Ovary (tissue), 9 donors: Measurements from ENCODE around the gene FPR3. TPM values are rescaled to one million over a fixed set of nuclear protein-coding genes. Genes with fewer than 3 reads are reported as not detected.
A peak's percentile ranks its signal among the peaks of the same experiment; 100 is the strongest.

Experiments used
- DNase-seq, 5 donors: peaks; one replicate each; pipeline ENCODE4 v3.0.0-alpha.2; 2019 to 2020
- H3K27ac ChIP-seq, 2 donors: fragments of 200-600 bp; one replicate each; pipeline versions ENCODE4 v1.5.1 to v1.8.0; 2019 to 2022
- H3K27me3 ChIP-seq: fragments of 200-600 bp; one replicate; pipeline ENCODE4 v1.8.0; 2022
- H3K36me3 ChIP-seq: fragments of 200-600 bp; sonication (generic); one replicate; pipeline ENCODE4 v1.5.1; 2019
- H3K4me1 ChIP-seq: one replicate; pipeline ENCODE4 v1.8.1; 2013; ENCODE audit warnings: mild to moderate bottlenecking, moderate library complexity; ENCODE audit not compliant: insufficient read depth
- H3K4me3 ChIP-seq: fragments of 200-600 bp; sonication (generic); one replicate; pipeline ENCODE4 v1.5.1; 2017
- H3K9me3 ChIP-seq, 2 donors: fragments of 200-600 bp in 1 of 2; sonication (generic) in 1 of 2; one replicate each; pipeline versions ENCODE4 v1.5.1 to v1.8.1; 2013 to 2019; ENCODE audit warnings: mild to moderate bottlenecking in 1 of 2, moderate library complexity in 1 of 2
- CTCF ChIP-seq, 3 donors: fragments of 450-650 bp in 2 of 3; fragments of 200-600 bp in 1 of 3; IDR thresholded peaks; one replicate each; pipeline versions ENCODE4 v1.5.1 to v1.8.0; 2016 to 2022; ENCODE audit warnings: antibody characterized with exemption in 3 of 3, mild to moderate bottlenecking in 1 of 3
- EP300 ChIP-seq: sonication (generic); formaldehyde crosslinking; IDR thresholded peaks from one replicate; pipeline ENCODE4 v1.6.1; 2017; ENCODE audit warnings: antibody characterized with exemption
- POLR2A ChIP-seq: fragments of 450-650 bp; IDR thresholded peaks from one replicate; pipeline ENCODE4 v1.6.1; 2017; ENCODE audit warnings: antibody characterized with exemption, mild to moderate bottlenecking, moderate library complexity
- WGBS, 3 donors: extraction: QIAGEN DNeasy Blood & Tissue Kit in 1 of 3; methylation state at CpG; one replicate each; pipeline versions ENCODE4 v1.1.5 to v1.1.7; 2013 to 2017; 5-methylcytosine and 5-hydroxymethylcytosine counted together
- intact Hi-C, 4 donors: fragments of 100-400 bp; cut with DNase I; formaldehyde crosslinking; loops; one replicate each; pipeline versions ENCODE4 v1.11.0 to v1.15.1; 2022 to 2023
- polyA plus RNA-seq, 2 donors: library from polyadenylated mRNA; stranded (reverse); fragments of 200-250 nt in 1 of 2; fragments of 350-450 nt in 1 of 2; fragmentation: Illumina TruSeq in 1 of 2; extraction: RNeasy Lipid Tissue Mini Kit (QIAGEN cat#74804) in 1 of 2; gene quantifications; one replicate each; pipeline ENCODE4 v1.2.3, GENCODE V29; 2013 to 2014
- total RNA-seq, 7 donors: library from RNA; depleted of rRNA in 2 of 7; stranded (reverse); fragments of >200 nt in 2 of 7; fragmentation: NEBNext Ultra II Directional in 3 of 7; extraction: Animal tissue kit (Norgen Biotek cat#: 25700) in 3 of 7; gene quantifications; one replicate each; pipeline versions ENCODE4 v1.1.0 to v1.2.4, GENCODE V29; 2016 to 2023
- donor health status: DM: no; HTN: no; CAD: no; lungs with moderate emphysema.
- donor health status: DM: no; HTN: no; CAD: no.
- donor health status: Bipolar disorder and iron deficiency.
- donor health status: DM: yes; HTN: yes; CAD: no.
- donor health status: DM: no; HTN: no; CAD: no.
- donor health status: DM: yes; HTN: yes; CAD: no.

FPR3 gene
- total and polyA plus RNA-seq, 9 donors, result 1.5 to 20.5 (median 3.5) TPM

GRCh38 chr19:51797480-51797879, 2.5 kb downstream of the FPR3 start:
- no peak for TF ChIP-seq POLR2A
- TF ChIP-seq CTCF (IDR thresholded peaks at IDR 0.05), result no peak
- no peak for TF ChIP-seq EP300
- Histone ChIP-seq H3K27me3 (no peaks in the 10 kb centered on the region), H3K27ac (no peak overlapping the region), H3K4me3 (no peak overlapping the region), H3K36me3 (no peaks in the 10 kb centered on the region), H3K4me1 (peaks cover 16% of the 10 kb centered on the region), H3K9me3 (no peaks in the 10 kb centered on the region)
- no peak for DNase-seq
- WGBS, 3 donors, result 66 to 72% (median 71%) methylated on average over 5 of the region's 5 CpGs
- intact Hi-C loops, result no loop called here

DNA sequence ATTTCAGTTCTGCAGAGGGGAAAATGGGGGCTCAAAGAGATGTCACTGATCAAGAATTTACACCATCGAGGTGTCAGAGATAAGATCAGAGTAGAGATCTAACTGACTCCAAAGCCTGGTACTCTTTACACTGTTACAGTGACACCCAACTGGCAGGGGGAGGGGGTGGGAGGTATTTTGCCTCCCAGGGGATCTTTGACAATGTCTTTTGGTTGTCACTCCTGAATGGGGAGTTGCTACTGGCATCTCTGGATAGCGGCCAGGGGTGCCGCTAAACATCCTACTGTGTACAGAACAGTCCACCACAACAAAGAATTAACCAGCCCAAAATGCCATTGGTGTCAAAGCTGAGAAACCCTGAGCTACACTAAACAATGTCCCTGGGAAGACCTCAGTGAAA, 3.1 kb downstream of the FPR3 start:
- WGBS, 3 donors, result 59 to 65% (median 60%) methylated on average over 3 of the region's 3 CpGs
- Histone ChIP-seq H3K27ac (no peak overlapping the region), H3K4me3 (no peak overlapping the region), H3K36me3 (no peaks in the 10 kb centered on the region), H3K4me1 (peaks cover 16% of the 10 kb centered on the region), H3K9me3 (no peaks in the 10 kb centered on the region), H3K27me3 (no peaks in the 10 kb centered on the region)
- DNase-seq, result no peak
- intact Hi-C loops, result no loop called here
- TF ChIP-seq CTCF (IDR thresholded peaks at IDR 0.05) (no peak), EP300 (no peak), POLR2A (no peak)

GRCh38 chr19:51799034-51799773, 4.2 kb downstream of the FPR3 start:
- intact Hi-C loops, result no loop called here
- H3K27ac ChIP-seq, result peak overlapping the region; percentile 54 to 90
- H3K4me3 ChIP-seq, result no peak overlapping the region
- H3K36me3 ChIP-seq, result no peaks in the 10 kb centered on the region
- 29 to 34% (median 30%) methylated on average over 20 of the region's 20 CpGs for WGBS, 3 donors
- TF ChIP-seq CTCF (IDR thresholded peaks at IDR 0.05) (no peak), EP300 (no peak), POLR2A (no peak)
- H3K4me1 ChIP-seq, result peaks cover 16% of the 10 kb centered on the region
- no peaks in the 10 kb centered on the region for H3K9me3 ChIP-seq
- H3K27me3 ChIP-seq, result no peaks in the 10 kb centered on the region
- peak; percentile 83 to 93 (median 89) for DNase-seq

- Histone ChIP-seq H3K9me3 (no peaks in the 10 kb centered on the region), H3K4me1 (peaks cover 16% of the 10 kb centered on the region), H3K27me3 (no peaks in the 10 kb centered on the region), H3K27ac (peak overlapping the region; percentile 54 to 90), H3K4me3 (no peak overlapping the region), H3K36me3 (no peaks in the 10 kb centered on the region)
- 27 to 40% (median 28%) methylated on average over 13 of the region's 13 CpGs for WGBS, 3 donors
- peak in 2 of 5 donors; percentile 67 to 70 for DNase-seq
- TF ChIP-seq CTCF (IDR thresholded peaks at IDR 0.05), result no peak
- no peak for TF ChIP-seq EP300
- TF ChIP-seq POLR2A, result no peak
- intact Hi-C loops, result no loop called here
Observed at GRCh38 chr19:51799774-51800472, 5.0 kb downstream of the FPR3 start.
